GM21825 (cell line): ENCODE data around the gene ST8SIA1.
"Not testable (repeated sequence)": the region's sequence is repeated elsewhere in the genome, so short reads cannot be mapped to it uniquely, and the experiment has no call there.

Experiments
- ATAC-seq: cut with Tn5 transposase; IDR thresholded peaks from one replicate; pipeline ENCODE4 v1.9.1; 2021; ENCODE audit warnings: mild to moderate bottlenecking, moderate library complexity; ENCODE audit not compliant: unreplicated experiment

Gene ST8SIA1, protein sequence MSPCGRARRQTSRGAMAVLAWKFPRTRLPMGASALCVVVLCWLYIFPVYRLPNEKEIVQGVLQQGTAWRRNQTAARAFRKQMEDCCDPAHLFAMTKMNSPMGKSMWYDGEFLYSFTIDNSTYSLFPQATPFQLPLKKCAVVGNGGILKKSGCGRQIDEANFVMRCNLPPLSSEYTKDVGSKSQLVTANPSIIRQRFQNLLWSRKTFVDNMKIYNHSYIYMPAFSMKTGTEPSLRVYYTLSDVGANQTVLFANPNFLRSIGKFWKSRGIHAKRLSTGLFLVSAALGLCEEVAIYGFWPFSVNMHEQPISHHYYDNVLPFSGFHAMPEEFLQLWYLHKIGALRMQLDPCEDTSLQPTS

DNA sequence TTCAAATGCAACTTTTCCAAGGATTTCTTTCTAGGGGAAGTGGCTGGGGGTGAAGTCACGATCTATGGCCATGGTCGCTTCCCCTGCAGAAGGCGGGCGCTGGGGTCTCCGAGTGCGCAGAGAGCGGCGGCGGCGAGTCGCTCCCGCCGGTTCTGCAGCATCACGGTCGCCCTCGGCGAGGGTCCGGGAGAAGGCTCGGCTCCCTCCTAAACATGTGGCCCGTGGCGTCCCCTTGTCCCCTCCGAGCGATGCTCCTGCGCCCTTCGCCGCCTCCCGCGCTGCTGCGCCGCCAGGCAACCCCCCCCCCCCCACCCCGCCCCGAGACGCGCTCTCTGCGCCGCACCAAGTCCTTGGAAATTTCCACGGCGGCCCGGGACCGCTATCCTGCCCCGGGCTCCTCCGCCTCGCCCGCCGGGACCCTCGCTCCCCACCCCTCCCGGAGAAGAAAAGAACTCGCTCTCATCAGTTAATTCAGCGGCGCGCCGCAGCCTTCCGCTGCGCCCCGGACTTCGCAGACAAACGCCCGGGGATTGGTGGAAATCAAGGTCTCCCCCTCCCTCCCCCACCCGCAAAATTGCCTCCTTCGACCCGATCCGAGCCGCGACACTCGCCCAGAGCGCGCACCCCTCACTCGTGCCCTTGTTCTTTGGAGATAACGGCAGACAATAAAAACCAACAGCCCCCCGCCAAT lies at the start of gene ST8SIA1:
Gene ST8SIA1, minus strand, starts transcription at position 298 of the 691 bp plus-strand sequence. CDS start 475 bp downstream, outside the sequence.
- ATAC-seq, result peak; percentile 8

DNA sequence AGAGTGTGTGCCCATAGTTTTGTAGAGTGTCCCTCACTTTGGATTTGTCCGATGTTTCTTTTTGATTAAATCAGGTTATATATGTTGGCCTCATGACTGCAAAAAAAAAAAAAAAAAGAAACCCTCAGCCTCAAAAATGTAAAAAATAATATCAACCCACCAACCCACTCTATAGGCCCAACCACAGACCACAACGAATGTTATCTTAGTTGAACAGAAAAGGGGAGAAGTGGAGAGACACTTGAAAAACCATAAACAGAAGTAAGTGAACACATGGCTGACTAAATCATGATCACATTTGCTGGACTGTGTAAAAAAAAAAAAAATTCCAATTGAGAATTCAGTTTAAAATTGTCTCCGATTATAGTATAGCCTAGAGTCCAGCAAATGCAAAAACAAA lies 45.5 kb upstream of the ST8SIA1 start:
- no peak for ATAC-seq

DNA sequence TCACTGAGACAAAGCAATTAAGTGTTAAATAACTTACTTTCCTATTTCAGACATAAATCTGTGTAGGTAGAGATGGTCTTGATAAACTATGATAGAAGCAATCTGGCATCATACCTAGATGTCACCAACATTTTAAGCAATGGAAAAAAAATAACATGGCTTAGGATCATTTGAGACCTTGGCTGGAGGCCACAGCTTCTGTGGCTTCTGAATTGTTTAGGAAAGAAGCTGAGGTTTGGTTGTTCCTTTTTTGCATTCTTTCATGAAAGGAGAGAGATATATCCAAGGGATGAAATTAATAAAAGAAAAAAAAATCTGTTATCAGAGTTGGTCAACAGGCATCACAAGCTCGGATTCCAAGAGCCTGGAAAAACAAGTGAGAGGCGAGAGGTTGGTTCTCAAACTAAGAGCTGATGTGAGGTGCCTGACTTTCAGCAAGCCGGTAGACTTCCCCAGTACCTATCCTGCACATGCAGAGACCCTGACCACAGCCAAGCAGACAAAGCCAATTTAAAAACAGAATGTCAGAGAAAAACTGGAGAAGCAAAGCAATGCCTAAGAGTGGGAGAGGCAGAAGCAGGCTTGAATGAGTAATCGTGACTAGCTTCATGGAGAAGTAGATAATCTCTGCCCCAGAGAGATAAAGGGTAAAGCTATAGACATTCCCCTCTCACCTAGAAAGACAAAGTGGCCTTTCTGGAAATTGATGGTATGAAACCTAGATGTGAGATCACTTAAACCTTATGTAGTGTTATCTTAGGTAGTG lies 43.4 kb upstream of the ST8SIA1 start:
- no peak for ATAC-seq

DNA sequence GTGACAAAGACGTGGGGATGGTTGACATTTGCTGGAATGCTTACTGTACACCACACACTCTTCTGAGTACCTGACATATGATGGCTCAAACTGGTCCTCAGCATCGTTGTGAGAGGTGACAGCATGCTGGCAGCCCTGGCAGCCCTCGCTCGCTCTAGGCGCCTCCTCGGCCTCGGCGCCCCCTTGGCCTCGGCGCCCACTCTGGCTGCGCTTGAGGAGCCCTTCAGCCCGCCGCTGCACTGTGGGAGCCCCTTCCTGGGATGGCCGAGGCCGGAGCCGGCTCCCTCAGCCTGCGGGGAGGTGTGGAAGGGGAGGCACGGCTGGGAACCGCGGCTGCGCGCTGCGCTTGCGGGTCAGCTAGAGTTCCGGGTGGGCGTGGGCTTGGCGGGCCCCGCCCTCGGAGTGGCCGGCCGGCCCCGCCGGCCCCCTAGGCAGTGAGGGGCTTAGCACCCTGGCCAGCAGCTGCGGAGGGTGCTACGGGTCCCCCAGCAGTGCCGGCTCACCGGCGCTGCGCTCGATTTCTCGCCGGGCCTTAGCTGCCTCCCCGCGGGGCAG lies 42.2 kb upstream of the ST8SIA1 start:
- ATAC-seq, result not testable (repeated sequence)

DNA sequence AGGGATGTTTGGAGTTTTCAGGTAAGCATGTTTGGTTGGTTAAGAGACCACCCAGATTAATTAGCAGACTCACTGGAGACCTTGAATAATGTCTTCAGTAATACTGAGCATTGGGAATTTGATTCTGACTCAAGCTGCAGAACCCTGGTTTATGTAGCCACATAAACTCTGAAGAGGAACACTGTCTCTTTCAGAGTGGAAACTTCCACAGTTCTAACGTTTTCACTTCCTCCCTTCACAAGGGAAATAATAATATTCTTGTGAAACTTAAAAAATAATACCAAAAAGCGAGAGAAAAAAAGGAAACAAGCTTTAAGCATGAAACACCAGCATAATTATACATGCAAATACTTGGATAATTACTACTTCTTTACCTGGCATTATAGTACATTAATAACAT lies 40.0 kb upstream of the ST8SIA1 start:
- no peak for ATAC-seq

DNA sequence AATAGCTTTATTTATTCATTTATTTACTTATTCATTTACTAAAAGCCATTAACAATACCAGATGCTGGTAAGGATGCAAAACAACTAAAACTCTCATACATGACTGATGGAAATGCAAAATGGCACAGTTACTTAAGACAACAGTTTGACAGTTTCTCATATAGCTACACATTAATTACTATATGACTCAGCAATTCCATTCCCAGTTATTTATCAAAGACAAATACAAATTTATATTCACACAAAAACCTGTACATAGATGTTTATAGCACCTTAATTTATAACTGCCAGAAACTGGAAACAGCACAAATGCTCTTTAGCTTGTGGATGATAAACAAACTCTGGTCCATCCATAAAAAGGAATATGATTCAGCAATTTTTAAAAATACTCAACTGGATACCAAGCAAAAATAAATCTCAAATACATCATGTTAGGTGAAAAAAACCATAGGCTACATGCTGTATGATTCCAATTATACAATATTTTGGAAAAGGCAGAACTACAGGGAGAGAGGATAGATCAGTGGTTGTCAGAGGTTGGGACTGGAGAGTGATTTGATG lies 37.9 kb upstream of the ST8SIA1 start:
- ATAC-seq, result no peak

DNA sequence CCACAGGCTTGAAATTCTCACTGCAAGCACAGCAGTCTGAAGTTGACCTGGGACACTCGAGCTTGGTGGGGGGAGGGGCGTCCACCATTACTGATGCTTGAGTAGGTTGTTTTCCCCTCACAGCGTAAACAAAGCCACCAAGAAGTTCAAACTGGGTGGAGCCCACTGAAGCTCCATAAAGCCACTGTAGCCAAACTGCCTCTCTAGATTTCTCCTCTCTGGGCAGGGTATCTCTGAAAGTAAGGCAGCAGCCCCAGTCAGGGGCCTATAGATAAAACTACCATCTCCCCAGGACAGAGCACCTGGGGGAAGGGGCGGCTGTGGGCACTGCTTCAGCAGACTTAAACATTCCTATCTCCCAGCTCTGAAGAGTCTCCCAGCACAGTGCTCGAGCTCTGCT lies 31.7 kb upstream of the ST8SIA1 start:
- no peak for ATAC-seq

DNA sequence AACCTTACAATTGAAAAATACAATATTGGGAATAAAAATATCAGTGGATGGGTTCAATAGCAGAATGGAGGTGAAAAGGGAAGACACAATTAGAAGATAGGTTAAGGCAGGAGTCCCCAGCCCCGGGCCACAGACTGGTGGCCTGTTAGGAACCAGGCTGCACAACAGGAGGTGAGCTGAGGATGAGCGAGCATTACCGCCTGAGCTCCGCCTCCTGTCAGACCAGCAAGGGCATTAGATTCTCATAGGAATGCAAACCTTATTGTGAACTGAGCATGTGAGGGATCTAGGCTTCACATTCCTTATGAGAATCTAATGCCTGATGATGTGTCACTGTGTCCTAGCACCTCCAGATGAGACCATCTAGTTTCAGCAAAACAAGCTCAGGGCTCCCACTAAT lies 27.3 kb upstream of the ST8SIA1 start:
- no peak for ATAC-seq

DNA sequence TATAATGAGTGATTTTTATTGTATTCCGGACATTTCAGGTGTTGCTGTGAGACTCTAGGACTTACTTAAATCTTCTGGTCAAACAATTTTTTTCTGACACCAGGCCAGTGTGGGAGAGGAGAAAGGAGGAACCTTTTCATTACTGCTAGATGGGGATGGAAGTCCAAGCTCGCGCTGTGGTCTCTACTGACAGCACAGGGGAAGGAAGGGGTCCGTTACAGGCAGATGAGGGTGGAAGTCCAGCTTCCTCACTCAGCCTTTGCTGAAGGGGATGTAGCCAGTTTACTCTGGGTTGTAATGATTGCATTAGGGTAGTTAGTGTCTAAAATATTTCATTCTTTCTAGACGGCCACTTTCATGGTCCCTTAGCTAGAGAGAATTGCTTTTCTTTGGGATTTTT lies 26.3 kb upstream of the ST8SIA1 start:
- no peak for ATAC-seq

DNA sequence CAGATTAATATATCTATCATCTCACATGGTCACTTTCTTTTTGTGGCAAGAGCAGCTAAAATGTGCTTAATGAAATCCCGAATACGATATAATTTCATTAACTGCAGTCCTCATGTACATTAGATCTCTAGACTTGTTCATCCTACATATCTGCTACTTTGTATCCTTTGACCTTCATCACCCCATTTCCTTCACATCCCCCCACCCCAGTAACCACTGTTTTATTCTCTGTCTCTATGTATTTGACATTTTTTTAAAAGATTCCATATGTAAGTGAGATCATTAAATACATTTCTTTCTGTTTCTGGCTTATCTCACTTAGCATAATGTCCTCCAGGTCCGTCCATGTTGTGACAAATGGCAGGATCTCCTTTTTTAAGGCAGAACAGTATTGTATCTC lies 23.0 kb upstream of the ST8SIA1 start:
- no peak for ATAC-seq

DNA sequence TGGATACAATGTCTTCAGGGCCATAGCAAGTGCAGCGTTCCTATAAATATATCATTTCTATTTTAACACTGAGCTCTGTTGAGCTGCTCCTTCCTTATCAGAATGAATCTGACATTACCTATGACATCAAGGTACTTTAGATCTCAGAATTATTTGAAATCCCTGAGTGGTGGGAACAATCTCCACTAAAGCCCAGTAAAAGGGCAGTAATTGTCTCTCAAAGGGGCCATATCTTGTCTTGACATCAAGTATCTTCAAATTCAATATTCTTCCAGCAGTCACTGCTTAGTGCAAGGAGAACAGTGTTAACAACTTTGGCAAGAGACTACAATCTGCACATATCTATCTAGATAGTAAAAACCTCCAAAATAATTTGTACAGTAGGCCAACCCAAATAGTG lies 21.7 kb upstream of the ST8SIA1 start:
- ATAC-seq, result no peak

DNA sequence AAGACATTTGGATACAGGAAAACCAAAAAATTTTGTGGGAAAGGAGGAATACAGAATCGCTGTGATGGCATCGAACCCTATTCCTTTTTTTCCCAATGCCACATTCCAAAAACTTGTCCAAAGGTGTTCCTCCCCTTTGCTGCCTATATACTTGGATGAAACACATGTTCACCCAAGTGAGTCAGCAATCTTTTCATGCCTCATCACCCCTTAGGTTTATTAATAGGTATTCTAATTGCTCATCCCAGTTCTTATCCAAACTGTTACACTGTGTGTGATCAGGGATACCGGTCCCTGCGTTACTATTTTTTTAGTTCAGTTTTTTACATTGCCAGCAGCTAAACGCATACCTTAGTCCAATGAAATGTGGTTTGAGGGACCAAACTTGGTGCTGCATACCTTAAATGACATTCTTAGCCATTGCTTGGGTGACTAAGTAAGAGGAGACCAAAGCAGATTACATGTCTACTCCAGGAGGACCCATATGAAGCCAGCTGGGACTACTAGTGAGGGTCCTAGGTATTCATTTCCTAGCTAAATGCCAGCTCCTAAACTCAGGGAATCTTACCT lies 20.6 kb upstream of the ST8SIA1 start:
- ATAC-seq, result no peak

DNA sequence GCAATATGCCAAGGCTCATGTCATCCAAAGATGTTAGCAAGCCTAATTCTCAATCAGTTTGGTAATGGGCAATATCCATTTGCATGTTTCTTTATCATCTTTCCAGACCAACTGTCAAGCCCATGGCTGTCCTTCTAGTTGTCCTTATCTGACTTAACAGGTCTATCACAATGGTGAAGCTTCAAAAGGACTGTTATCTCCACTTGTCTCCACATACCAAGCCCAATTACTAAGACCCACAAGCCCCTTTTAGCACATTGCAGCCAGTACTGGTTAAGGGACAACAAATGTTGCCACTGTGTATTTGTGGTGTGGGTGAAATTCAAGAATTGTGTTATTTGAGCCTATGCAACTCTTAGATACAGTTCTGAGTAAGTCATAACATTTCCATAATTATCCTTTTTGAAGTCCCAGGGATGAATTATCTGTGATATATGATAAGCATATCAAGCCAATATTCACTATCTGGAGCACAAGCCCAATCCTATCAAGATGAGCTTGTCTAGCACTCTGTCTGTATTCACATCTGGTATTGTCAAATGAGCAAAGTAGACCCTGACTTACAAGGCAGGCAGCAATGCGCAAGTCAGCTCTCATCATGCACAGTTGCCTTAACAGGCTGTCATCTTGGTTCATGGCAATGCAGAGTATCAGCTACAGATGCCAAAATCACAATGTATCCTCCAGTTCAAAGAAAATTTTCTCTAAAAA lies 19.3 kb upstream of the ST8SIA1 start:
- ATAC-seq, result no peak

DNA sequence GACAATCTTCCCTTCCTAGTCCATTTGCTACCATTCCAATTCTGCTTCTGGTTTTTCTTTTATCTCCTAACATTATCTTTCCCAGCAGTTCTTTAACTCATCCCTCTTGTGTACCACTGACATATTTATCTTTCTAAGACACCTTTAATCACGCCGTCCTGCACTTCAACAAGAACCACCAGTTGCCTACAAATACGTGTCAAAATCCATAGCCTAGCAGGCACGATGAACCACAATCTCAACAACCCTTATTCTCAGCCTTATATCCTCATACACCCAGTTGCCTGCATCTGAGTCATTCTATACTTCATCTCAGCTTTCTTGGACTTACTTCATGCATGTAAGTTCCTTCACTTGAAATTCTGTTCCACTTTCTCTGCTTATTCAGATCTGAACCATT lies 16.4 kb upstream of the ST8SIA1 start:
- no peak for ATAC-seq

DNA sequence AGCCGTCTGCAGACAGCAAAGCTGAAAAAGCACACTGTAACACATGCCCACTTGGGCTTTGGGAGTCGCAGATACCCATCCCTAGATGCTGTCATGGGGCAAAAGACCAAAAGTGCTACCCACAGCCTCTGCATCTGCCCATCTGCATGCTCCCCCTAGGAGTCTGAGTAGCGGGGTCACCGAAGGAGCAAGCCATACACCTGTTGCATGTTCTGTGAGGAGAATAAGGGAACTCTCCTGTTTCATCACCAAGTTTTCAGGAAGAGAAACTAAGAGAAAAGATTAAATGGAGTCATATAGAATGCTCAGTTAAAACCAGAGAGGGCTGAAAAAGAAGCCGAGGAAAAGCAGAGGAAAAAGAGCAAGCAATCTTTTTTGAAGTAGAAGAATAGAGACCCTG lies 13.7 kb upstream of the ST8SIA1 start:
- ATAC-seq, result no peak

DNA sequence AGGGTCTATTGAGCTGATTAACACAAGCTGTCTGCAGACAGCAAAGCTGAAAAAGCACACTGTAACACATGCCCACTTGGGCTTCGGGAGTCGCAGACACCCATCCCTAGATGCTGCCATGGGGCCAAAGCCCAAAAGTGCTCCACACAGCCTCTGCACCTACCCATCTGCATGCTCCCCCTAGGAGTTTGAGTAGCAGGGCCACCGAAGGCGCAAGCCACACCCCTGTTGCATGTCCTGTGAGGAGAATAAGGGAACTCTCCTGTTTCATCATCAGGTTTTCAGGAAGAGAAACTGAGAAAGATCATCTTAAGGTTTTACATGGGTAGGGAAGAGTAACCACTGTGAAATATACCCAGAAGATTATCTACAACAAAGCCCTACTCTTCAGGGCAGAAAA lies 5.6 kb upstream of the ST8SIA1 start:
- ATAC-seq, result no peak

DNA sequence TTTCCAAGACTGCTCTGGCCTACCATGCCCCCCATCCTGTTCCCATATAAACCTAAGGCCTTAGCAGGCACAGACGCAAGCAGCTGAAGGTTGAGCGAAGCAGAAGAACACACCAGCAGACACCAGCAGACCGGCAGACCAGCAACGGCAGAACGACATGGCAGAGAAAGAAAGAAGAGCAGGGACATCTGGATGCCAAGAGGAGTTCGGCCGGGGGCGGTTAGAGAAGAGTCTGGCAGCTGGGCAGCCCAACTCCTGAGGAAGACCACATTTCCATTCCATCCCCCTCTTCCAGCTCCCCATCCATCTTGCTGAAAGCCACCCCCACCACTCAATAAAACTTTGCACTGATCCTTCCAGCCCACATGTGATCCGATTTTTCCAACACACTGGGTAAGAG lies 5.2 kb upstream of the ST8SIA1 start:
- no peak for ATAC-seq

DNA sequence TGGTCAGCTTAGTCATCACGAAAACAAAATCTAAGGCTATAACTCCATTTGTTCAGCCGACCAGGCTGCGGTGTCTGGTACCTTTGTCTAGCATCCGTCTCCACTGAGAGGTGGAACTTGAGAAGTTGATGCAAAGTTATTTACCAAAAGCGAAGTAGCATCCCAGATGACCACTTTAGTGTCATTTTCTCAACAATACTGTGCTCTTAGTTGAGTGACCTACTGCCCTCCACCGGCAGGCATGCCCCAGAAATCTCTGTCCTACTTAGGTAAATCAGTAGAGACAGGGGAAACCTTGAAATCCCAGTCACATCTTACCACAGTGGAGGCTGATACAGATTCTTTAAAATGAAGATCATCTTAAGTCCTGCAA lies 1.3 kb upstream of the ST8SIA1 start:
- ATAC-seq, result no peak

DNA sequence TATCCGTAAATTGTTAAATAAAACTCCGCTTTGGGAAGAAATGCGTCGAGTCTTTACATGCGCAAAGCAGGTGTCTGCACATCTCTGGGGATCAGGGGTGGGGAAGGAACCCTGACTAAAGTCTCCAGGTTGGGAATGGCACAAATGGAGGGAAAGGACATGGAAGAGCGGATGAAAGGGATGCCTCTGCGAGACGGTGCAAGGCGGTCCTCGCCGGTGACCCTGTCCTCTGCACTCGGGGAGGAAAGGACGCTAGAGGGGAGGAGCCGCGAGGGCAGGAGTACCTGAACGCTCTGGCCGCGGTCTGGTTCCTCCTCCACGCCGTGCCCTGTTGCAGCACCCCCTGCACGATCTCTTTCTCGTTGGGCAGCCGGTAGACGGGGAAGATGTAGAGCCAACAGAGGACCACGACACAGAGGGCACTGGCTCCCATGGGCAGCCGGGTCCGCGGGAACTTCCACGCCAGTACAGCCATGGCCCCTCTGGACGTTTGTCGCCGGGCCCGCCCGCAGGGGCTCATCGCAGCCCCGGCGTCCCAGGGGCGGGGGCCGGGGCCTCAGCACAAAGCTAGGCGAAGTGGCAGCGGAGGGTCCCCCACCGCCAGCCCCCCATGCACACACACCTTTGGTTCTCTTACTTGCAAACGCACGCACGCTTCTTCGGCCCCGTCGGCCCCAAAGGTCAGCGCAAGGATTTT lies 646 bp downstream of the ST8SIA1 start:
- no peak for ATAC-seq
